CD4-positive, alpha-beta T cell treated with Interferon alpha-2 for 1 hour (primary cell): ENCODE results near the gene DCAKD.

Experiments used
- DNase-seq, 2 donors: peaks; one replicate each; pipeline ENCODE4 v3.0.0-alpha.2; 2020 to 2022

Gene DCAKD

DNA sequence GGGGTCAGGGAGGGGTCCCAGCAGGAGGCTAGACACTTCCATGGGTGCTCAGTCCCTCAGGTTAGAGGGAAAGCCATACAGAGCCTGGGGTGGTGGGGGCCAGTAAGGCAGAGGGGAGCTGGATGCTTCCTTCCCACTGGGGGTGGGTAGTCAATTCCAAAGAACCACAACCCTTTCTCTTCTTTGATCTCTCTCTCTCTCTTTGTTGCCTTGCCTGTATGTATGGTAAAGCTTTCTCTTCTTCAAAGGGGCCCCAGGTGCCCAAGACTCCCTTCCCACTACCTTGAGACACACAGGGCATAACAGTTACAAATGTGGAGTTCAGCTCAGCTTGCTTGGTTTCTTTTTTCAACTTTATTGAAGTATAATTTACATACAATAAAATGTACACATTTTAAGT lies 52.8 kb downstream of the DCAKD start:
- DNase-seq = no peak

DNA sequence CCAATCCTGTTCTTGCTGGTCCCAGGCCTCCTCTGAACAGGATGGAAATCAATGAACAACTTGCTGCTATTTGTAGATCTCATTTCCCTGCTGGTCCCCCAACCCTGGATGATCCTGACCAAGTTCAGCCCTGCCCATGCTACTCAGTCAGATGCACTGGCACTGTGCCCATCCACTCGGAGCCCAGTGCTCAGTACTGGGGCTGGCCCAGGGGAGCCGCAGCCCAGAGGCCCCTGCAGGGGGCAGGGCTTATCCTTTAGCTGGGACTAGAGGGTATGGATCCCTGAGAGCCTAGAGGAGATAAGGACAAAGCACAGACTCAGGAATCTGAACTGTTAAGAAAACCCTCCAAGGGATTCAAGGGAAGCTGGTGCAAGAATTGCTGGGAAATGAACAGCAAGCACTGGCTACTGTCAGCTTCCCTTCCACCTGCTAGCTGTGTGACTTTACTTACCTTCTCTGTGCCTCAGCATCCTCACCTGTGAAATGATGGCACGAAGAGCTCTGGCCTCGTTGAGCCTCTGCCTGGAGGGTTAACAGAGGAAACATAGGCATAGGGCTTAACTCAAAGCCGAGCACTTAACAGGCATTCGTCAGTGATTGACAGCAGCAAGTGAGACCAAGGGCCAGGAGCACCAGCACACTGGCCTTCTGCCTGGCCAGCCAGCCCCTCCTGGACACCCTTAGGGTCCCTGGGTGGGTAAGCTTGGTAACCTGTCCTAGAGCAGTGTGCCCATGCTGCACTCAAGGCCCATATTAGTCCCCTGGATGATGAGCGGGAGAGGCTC lies 53.5 kb downstream of the DCAKD start:
- DNase-seq = no peak

DNA sequence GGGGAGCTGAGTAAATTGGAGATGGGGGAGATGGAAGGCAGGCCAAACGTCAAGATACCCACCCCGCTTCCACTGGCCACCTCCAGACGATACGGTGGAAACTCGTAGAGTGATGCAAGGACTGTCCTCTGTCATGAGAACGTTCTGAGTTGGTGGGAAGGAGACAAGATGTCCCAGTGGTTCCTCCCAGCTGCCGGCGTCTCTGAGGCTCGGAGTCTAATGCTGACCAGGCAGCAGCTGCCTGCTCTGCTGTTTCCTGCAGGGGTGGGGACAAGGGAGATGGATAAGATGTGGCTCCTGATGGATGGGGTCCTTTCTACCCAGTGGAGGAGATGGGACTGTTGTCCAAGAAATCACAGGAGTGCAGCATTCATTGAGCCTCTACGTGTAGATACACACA lies 55.1 kb downstream of the DCAKD start:
- DNase-seq = no peak

DNA sequence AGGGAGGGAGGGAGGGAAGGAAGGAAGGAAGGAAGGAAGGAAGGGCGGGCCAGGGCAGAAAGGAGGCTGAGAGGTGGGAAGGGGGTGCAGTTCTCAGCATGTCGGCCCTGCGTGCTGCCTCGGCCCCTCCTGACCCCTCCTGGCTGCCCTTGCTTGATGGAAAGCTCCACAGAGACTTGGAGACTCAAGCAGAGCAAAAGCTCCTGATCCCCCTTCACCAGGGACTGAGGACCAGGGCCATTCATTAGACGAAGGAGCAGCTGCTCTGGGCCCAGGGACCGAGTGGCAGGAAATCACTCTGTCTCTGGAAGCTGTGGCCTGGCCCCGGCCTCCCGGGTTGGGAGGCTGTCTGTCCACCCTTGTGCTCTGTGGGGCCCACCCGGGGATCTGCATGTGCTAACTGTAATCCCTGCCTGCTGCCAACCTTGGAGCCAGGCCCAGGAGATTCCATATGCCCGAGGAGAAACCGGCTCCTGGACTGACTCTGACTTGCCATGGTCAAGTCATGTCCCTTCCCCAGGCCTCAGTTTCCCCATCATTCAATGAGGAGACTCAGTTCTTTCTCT lies 55.9 kb downstream of the DCAKD start:
- no peak for DNase-seq

DNA sequence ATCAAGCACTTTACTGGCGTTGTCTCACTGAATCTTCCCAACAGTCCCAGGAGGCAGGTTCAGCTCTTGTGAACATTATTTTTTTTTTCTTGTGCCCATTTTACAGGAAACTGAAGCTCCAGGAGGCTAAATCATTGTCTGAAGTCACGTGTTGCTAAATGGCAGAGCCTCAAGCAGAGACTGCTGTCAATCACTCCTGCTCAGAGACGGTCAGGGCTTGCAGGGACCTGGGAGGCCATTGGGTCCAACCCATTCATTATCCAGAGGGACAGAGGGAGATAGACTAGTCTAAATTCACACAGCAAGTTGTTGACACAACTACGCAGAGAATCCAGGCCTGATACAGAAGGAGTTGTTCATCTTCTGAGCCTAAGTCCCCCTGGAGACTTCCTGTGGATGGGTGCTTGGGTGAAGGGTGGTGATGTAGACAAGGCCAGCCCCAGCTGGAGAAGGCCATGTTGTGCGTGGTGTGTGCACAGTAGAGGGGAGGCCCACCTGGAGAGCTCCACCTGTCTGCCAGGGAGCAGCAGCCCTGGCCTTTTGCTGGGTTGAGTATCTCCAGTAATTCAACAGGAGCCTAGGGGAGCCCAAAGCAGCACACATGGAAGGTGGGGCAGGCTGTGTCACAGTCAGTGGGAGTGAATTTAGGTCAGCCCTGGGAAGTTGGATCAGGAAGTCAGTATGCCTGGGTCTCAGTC lies 59.0 kb downstream of the DCAKD start:
- no peak for DNase-seq

DNA sequence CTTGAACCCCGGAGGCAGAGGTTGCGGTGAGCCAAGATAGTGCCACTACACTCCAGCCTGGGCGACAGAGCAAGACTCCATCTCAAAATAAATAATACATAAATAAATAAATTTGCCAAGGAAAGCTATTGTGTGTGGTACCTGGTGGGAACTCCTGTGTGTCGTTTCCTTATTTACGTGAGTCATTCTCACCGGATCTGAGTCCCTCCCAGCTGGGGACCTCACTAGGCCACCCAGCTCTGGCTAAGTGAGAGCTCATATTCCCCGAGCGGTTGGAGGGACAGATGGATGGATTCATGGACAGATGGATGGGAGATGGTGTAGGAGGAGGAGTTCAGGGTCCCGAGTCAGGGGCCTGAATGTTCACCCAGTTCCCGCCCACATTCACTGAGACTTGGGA lies 60.4 kb downstream of the DCAKD start:
- DNase-seq = no peak

DNA sequence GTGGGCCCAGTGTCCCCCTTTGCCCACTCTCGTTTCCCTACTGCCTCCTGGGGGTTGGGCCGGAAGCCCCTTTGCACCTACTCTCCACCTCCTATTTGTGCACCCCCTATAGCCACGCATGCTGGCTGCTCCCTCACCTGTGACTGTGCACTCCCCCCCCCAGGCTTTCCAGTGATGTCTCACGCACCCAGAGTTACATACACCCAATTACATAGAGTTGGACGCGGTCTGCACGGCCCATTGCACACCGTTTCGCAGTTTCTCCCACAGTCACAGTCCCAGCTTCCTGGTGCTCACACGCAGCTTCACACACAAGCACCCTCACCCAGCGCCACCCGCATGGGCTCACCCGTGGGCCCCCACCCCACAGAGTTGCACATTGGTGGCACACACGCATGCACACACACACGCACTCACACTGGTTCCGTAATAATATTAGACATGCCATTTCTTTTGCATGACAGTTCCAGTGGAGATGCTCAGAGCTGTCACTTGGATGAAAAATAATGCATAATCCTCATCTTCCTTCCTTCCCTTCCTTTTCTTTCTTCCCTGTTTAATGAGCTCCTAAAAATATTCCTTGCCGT lies 61.8 kb downstream of the DCAKD start:
- no peak for DNase-seq

DNA sequence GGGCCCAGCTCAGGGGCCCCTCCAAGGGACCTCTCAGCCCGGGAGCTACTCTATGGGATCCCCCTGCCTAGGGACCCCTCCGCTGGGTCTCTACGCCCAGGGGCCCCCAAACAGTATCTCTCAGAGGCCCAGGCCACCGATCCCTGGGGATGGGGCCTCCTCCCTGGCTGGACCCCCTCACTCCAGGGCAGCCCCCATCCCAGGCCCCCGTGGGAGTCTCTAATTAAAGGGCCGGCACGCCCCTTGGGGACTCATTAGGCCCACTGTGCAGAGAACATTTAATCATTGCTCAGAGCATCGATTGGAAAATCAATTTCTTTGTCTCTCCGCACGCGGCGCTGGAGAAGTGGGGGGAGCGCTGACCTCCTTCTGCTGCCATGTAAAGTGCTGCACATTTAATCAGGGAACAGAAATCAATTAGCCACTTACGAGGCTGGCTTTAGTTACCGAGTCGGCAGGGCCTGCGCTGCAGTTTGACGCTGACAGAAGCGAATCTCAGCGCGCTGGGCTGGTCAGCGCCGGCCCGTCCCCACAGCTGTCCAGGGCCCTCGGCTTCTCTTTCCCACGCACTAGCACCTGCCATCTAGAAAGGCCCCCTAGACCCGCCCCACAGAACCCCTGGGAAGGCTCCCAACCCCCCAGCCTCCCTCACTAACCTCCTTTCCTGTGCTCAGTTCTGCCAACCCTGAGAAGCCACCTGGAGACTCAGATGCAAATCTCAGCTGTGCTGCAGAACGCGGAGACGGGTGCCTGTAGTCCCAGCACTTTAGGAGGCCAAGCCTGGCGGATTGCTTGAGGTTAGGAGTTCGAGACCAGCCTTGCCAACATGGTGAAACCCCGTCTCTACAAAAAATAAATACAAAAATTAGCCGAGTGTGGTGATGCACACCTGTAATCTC lies 63.1 kb downstream of the DCAKD start:
- no peak for DNase-seq

DNA sequence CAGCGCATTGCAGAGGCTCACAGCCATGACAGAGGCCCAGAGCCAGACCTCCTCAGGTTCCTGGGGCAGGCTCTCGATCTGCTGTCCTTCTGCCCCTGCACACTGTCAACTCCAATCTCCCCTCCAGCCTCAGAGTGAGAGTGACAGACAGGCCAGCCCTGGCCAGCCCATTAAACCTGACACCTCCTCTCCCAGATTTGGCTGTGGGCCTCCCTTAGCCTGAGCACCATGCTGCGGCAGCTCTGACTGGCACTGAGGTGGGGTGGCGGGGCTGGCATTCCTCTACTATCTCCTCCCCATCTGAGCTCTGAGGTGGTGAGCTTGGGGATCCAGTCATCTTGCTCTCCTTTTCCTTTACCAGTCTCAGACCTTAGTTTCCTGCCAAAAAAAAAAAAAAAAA lies 67.9 kb downstream of the DCAKD start:
- DNase-seq = no peak

DNA sequence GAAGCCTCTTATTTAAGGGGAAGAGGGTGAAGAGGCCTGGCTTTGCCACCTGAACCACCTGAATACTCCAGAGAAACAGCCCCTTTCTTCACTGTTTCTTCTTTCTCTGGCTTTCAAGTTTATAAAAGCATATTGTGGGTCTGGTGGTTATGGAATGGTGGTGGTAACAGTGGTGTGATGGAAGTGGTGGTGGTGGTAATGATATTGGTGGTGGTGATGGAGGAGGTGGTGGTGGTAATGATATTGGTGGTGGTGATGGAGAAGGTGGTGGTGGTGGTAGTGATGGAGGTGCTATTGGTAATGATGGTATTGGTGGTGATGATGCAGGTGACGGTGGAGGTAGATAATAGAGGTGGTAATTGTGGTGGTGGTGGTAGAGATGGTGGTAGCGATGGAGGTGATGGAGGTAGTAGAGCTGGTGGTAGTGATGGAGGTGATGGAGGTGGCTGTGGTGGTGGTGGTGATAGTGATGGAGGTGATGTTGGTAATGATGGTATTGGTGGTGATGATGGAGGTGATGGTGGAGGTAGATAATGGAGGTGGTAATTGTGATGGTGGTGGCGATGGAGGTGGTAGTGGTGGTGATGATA lies 69.2 kb downstream of the DCAKD start:
- DNase-seq = no peak

DNA sequence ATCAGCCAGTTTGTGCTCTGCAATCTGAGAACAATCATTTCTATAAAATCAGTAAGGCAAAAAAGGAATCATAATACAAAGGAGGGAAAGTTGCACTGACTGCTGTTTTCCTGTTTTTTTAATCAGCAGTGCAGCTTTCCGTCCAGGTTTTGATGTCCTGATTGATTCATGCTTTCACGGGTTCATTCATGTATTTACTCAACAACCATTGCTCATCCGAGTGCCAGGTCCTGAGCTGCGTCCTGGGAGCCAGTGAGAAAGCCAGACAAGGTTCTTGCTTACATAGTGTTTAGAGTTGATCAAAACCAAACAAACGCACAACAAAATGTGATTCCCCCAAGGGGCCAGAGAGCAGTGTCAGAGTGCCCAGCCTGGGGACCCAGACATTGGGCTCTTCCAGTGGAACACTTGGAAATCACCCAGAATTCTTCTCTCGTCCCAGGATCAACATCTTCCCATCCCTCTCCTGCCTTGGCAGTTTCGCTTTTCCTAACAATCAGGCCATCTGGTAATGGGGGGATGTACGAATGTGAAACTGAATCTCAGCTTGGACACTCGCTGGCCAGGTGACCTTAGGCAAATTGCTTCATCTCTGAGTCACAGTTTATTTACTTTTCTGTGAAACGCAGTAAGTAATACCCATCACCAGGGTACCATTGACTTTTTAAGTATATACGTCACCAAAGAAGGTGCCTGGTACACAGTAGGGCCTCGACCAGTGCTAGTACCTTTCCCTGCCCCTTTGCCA lies 70.0 kb downstream of the DCAKD start:
- no peak for DNase-seq

DNA sequence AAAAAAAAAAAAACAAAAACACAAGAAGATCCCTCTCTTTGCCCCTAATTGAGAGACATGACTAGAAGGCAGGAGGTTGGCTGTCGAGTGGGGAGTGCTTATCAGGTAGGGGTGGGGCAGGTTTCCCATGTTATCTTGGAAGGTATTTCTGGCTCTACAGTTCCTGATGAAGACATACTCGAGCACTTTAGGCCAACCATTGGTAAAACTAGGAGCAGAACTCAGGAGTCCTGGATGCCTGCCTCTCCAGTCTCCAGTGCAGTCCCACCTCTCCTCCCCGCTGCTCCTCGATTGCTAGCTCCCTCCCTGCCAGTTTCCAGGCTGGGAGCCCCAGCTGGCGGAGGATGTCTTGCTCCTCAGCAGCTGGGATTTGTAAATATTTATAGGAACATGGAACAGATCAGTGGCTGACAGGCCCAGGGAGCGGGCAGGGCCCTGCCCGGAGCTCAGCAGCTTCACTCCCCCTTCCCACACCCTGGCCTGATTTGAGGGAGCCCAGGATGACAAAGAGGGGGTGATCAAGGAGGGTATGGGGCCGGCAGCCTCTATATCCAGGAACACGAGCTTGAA lies 71.9 kb downstream of the DCAKD start:
- DNase-seq = no peak

DNA sequence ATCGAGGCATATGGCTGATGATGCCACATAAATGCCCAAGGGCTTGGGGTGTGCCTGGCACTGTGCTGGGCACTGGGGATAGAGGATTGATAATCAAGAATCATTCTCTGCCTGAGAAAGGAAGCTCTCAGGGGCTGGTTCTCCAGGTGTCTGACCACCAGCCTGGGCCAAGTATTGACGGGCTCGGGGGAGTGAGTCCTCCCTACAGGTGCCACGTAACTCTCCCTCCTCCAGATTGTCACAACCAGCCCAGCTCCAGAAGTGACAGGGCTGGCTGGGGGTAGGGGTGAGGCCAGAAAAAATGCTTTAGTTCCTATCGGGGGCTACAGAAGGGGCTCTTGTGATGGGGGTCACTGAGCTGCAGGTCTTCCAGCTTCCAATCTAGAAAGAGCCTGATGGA lies 72.6 kb downstream of the DCAKD start:
- DNase-seq = no peak

DNA sequence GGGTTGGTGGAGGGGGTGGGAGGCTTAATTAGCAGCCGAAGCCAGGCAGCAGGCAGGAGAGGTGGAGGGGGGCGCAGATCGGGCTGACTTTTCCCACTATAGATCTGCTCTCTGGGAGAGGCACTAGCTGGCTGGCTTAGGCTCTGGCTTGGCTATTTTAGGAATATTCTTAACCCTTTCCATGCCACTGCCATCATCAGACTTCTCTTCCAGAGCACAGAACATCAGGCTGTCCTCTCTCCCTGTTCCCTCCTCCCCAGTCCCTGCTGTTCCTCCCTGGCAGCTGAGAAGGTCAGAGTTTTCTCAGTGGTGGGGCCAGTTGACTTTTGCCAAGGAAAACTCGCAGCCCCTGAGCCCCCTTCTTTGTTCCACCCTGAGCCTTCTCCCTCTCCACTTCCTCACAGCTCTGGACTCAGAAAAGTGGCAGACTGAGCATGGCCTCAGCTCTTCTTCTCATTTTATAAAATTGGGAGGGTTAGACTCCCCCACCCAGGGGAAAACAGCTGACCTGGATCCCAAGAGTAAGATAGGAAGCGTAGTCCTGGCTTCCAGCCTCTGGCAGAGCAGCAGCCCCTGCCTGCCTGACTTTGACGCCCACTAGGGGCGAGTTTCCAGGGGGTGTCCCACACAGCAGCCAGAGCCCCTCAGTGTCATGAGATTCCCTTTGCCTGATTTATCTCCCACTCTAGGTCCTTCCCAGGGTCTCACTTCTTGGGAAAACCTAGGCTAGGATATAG lies 73.5 kb downstream of the DCAKD start:
- DNase-seq = no peak

DNA sequence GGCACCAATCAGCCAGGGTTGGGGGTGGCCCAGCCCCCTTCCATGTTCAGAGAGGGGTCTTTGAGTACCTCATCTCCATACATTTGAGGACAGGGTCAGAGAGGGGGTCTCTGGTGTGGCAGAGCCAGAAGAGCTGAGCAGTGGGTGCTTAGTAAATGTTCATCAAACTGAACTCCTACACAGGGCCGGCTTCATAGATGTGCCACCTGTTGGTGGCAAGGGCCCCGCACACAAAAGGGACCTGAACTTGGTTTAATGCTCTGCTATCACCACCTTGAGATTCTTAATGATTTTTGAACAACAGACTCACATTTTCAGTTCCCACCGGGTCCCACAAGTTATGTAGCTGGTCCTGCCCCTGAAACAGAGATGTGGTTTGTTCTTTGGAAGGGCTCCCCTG lies 74.4 kb downstream of the DCAKD start:
- DNase-seq = no peak

DNA sequence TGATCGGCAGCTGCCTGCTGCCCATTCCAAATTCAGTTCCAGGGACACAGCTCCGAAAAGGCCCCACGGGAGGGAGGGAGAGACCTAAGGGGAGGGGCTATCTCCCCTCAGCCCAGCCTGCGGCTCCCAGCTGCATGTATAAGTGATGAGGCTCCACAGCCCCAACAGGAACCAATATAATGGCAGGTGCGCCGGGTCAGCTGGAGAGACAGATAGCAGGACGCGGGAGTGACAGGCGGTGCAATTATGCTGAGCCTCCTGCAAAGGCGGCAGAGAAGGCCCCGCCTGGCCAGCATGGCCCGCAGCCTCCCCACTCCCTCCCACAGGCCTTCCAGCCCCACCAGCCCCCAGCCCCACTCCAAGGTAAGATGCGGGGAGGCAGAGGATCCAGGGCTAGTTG lies 75.2 kb downstream of the DCAKD start:
- DNase-seq = no peak
